ENCODE measurements around the gene DOK3. TPM values are rescaled to one million over a fixed set of nuclear protein-coding genes. Genes with fewer than 3 reads are reported as not detected.

The DOK3 gene
- total and polyA plus RNA-seq, 2 experiments from 2014 or later = 2.2 to 11.1 TPM

Other genes starting within 250 kb of the DOK3 start
- 24.8 and 27.1 TPM in 2 replicates for gene RAB24, start 206.1 kb downstream of the DOK3 start, total RNA-seq (2014; rRNA removed; shearing (Covaris generic))
- gene RAB24, start 206.1 kb downstream of the DOK3 start, polyA plus RNA-seq (2016; fragmentation: Nextera tagmentation; extraction: Ambion mirVana) = 26.1 and 27.7 TPM in 2 replicates
- 271 and 328 TPM in 2 replicates for gene PRELID1, start 206.0 kb downstream of the DOK3 start, total RNA-seq (2014; rRNA removed; shearing (Covaris generic))
- gene PRELID1, start 206.0 kb downstream of the DOK3 start, polyA plus RNA-seq (2016; fragmentation: Nextera tagmentation; extraction: Ambion mirVana) = 349 and 359 TPM in 2 replicates
- 11.6 and 13.0 TPM in 2 replicates for gene MXD3, start 197.9 kb downstream of the DOK3 start, total RNA-seq (2014; rRNA removed; shearing (Covaris generic))
- 8.4 and 9.9 TPM in 2 replicates for gene MXD3, start 197.9 kb downstream of the DOK3 start, polyA plus RNA-seq (2016; fragmentation: Nextera tagmentation; extraction: Ambion mirVana)
- gene LMAN2, start 158.2 kb downstream of the DOK3 start, total RNA-seq (2014; rRNA removed; shearing (Covaris generic)) = 220 and 227 TPM in 2 replicates
- 145 and 153 TPM in 2 replicates for gene LMAN2, start 158.2 kb downstream of the DOK3 start, polyA plus RNA-seq (2016; fragmentation: Nextera tagmentation; extraction: Ambion mirVana)
- 37.9 and 39.3 TPM in 2 replicates for gene RGS14, start 151.9 kb downstream of the DOK3 start, total RNA-seq (2014; rRNA removed; shearing (Covaris generic))
- 23.5 and 24.8 TPM in 2 replicates for gene RGS14, start 151.9 kb downstream of the DOK3 start, polyA plus RNA-seq (2016; fragmentation: Nextera tagmentation; extraction: Ambion mirVana)
- gene SLC34A1, start 125.4 kb downstream of the DOK3 start, total RNA-seq (2014; rRNA removed; shearing (Covaris generic)) = 0.31 TPM in 1 of 2 replicates, not detected in the other
- not detected in 2 replicates for gene SLC34A1, start 125.4 kb downstream of the DOK3 start, polyA plus RNA-seq (2016; fragmentation: Nextera tagmentation; extraction: Ambion mirVana)
- gene PFN3, start 109.2 kb downstream of the DOK3 start, total RNA-seq (2014; rRNA removed; shearing (Covaris generic)) = 1.9 TPM in 1 of 2 replicates, not detected in the other
- gene PFN3, start 109.2 kb downstream of the DOK3 start, polyA plus RNA-seq (2016; fragmentation: Nextera tagmentation; extraction: Ambion mirVana) = 2.0 and 3.1 TPM in 2 replicates
- gene F12, start 100.3 kb downstream of the DOK3 start, total RNA-seq (2014; rRNA removed; shearing (Covaris generic)) = 2.6 and 2.9 TPM in 2 replicates
- gene F12, start 100.3 kb downstream of the DOK3 start, polyA plus RNA-seq (2016; fragmentation: Nextera tagmentation; extraction: Ambion mirVana) = 8.0 and 8.1 TPM in 2 replicates
- gene GRK6, start 83.2 kb downstream of the DOK3 start, total RNA-seq (2014; rRNA removed; shearing (Covaris generic)) = 37.2 and 56.8 TPM in 2 replicates
- gene GRK6, start 83.2 kb downstream of the DOK3 start, polyA plus RNA-seq (2016; fragmentation: Nextera tagmentation; extraction: Ambion mirVana) = 13.0 and 18.7 TPM in 2 replicates
- gene PRR7, start 63.0 kb downstream of the DOK3 start, total RNA-seq (2014; rRNA removed; shearing (Covaris generic)) = 6.4 and 9.7 TPM in 2 replicates
- gene PRR7, start 63.0 kb downstream of the DOK3 start, polyA plus RNA-seq (2016; fragmentation: Nextera tagmentation; extraction: Ambion mirVana) = 7.6 and 7.7 TPM in 2 replicates
- gene DBN1, start 36.2 kb downstream of the DOK3 start, total RNA-seq (2014; rRNA removed; shearing (Covaris generic)) = 242 and 290 TPM in 2 replicates
- gene DBN1, start 36.2 kb downstream of the DOK3 start, polyA plus RNA-seq (2016; fragmentation: Nextera tagmentation; extraction: Ambion mirVana) = 102 and 106 TPM in 2 replicates
- gene PDLIM7, start 12.2 kb downstream of the DOK3 start, total RNA-seq (2014; rRNA removed; shearing (Covaris generic)) = 73.0 and 94.7 TPM in 2 replicates
- gene PDLIM7, start 12.2 kb downstream of the DOK3 start, polyA plus RNA-seq (2016; fragmentation: Nextera tagmentation; extraction: Ambion mirVana) = 128 TPM in 2 replicates
- gene DDX41, start 7.1 kb upstream of the DOK3 start, total RNA-seq (2014; rRNA removed; shearing (Covaris generic)) = 115 and 139 TPM in 2 replicates
- gene DDX41, start 7.1 kb upstream of the DOK3 start, polyA plus RNA-seq (2016; fragmentation: Nextera tagmentation; extraction: Ambion mirVana) = 67.1 and 73.4 TPM in 2 replicates
- gene FAM193B, start 44.7 kb upstream of the DOK3 start, total RNA-seq (2014; rRNA removed; shearing (Covaris generic)) = 46.9 and 58.6 TPM in 2 replicates
- gene FAM193B, start 44.7 kb upstream of the DOK3 start, polyA plus RNA-seq (2016; fragmentation: Nextera tagmentation; extraction: Ambion mirVana) = 44.4 and 46.1 TPM in 2 replicates
- gene TMED9, start 82.4 kb upstream of the DOK3 start, total RNA-seq (2014; rRNA removed; shearing (Covaris generic)) = 130 and 142 TPM in 2 replicates
- gene TMED9, start 82.4 kb upstream of the DOK3 start, polyA plus RNA-seq (2016; fragmentation: Nextera tagmentation; extraction: Ambion mirVana) = 74.4 and 77.2 TPM in 2 replicates
- 17.6 and 23.3 TPM in 2 replicates for gene B4GALT7, start 90.3 kb upstream of the DOK3 start, total RNA-seq (2014; rRNA removed; shearing (Covaris generic))
- 10.0 and 10.4 TPM in 2 replicates for gene B4GALT7, start 90.3 kb upstream of the DOK3 start, polyA plus RNA-seq (2016; fragmentation: Nextera tagmentation; extraction: Ambion mirVana)